NCI-H2196 treated with DMSO at 0.1 percent for 48 hours (cell line): ENCODE results near the gene WIPF3.

ENCODE experiments used
- DNase-seq: peaks from one replicate; lab custom pipeline; 2025; ENCODE audit not compliant: unreplicated experiment; lab: John Stamatoyannopoulos, UW

WIPF3 gene

GRCh38 chr7:29806208-29806994 lies at the start of gene WIPF3:
TSS of gene WIPF3 (plus strand) at chr7:29806508. CDS start at chr7:29834725, 28,217 bp downstream.
- no peak for DNase-seq

- no peak for DNase-seq
Measured at GRCh38 chr7:29763266-29763665, 43.0 kb upstream of the WIPF3 start.

GRCh38 chr7:29764227-29764626 lies 42.1 kb upstream of the WIPF3 start:
- no peak for DNase-seq

- no peak for DNase-seq
Measured at GRCh38 chr7:29765490-29765889, 40.8 kb upstream of the WIPF3 start.

GRCh38 chr7:29770371-29770770 lies 35.9 kb upstream of the WIPF3 start:
- DNase-seq = no peak

- no peak for DNase-seq
Measured at GRCh38 chr7:29771081-29771816, 35.1 kb upstream of the WIPF3 start.

GRCh38 chr7:29779017-29779416 lies 27.3 kb upstream of the WIPF3 start:
- no peak for DNase-seq

GRCh38 chr7:29780346-29780745 lies 26.0 kb upstream of the WIPF3 start:
- no peak for DNase-seq

GRCh38 chr7:29783671-29784070 lies 22.6 kb upstream of the WIPF3 start:
- DNase-seq = no peak

GRCh38 chr7:29793507-29793906 lies 12.8 kb upstream of the WIPF3 start:
- DNase-seq = no peak

- no peak for DNase-seq
Measured at GRCh38 chr7:29794959-29795629, 11.2 kb upstream of the WIPF3 start.

GRCh38 chr7:29795696-29796580 lies 10.4 kb upstream of the WIPF3 start:
- DNase-seq = no peak

GRCh38 chr7:29797112-29797944 lies 9.0 kb upstream of the WIPF3 start:
- no peak for DNase-seq

GRCh38 chr7:29798422-29798821 lies 7.9 kb upstream of the WIPF3 start:
- DNase-seq = no peak

GRCh38 chr7:29801929-29802328 lies 4.4 kb upstream of the WIPF3 start:
- DNase-seq = no peak

- DNase-seq = no peak
Measured at GRCh38 chr7:29805031-29805430, 1.3 kb upstream of the WIPF3 start.

- DNase-seq = no peak
Measured at GRCh38 chr7:29805886-29806207, 461 bp upstream of the WIPF3 start.

- no peak for DNase-seq
Measured at GRCh38 chr7:29806995-29807841, 910 bp downstream of the WIPF3 start.

GRCh38 chr7:29808075-29808801 lies 1.9 kb downstream of the WIPF3 start:
- no peak for DNase-seq
